T47D (cell line): ENCODE results near the gene OGFRL1.

ENCODE experiments used
- DNase-seq, 2 experiments: peaks; one replicate each; pipeline versions ENCODE4 v3.0.0 to v3.0.0-alpha.2; 2011 to 2012; ENCODE audit warnings: low read depth in 1 of 2, low spot score in 1 of 2
- JUND ChIP-seq: IDR thresholded peaks from 2 replicates; pipeline ENCODE4 v1.6.1; 2012; ENCODE audit warnings: low read depth
- in situ Hi-C: cut with HindIII; loops from 2 replicates; pipeline ENCODE4 v1.10.0; 2016; ENCODE audit warnings: low sequenced_read_pairs, low pct_unique_long_range_greater_than_20kb

OGFRL1 gene

GRCh38 chr6:71324194-71324785 lies 35.7 kb downstream of the OGFRL1 start:
- in situ Hi-C loops: no loop called here
- TF ChIP-seq JUND: no peak
- DNase-seq: no peak

- in situ Hi-C loops: no loop called here
- no peak for TF ChIP-seq JUND
Observed at GRCh38 chr6:71326611-71327010, 38.0 kb downstream of the OGFRL1 start.

GRCh38 chr6:71330501-71330900 lies 41.9 kb downstream of the OGFRL1 start:
- DNase-seq: no peak
- in situ Hi-C loops: no loop called here
- no peak for TF ChIP-seq JUND

More at GRCh38 chr6:71326611-71327010, 38.0 kb downstream of the OGFRL1 start:
- no peak for DNase-seq

GRCh38 chr6:71332012-71332411 lies 43.4 kb downstream of the OGFRL1 start:
- DNase-seq: no peak
- in situ Hi-C loops: no loop called here
- TF ChIP-seq JUND: no peak

GRCh38 chr6:71333050-71333449 lies 44.4 kb downstream of the OGFRL1 start:
- in situ Hi-C loops: no loop called here
- DNase-seq: no peak
- TF ChIP-seq JUND: no peak

- TF ChIP-seq JUND: no peak
Observed at GRCh38 chr6:71333697-71334096, 45.1 kb downstream of the OGFRL1 start.

GRCh38 chr6:71334768-71335167 lies 46.2 kb downstream of the OGFRL1 start:
- TF ChIP-seq JUND: no peak
- in situ Hi-C loops: no loop called here
- no peak for DNase-seq

More at GRCh38 chr6:71333697-71334096, 45.1 kb downstream of the OGFRL1 start:
- in situ Hi-C loops: no loop called here
- DNase-seq: no peak

- no peak for TF ChIP-seq JUND
- DNase-seq: no peak
- in situ Hi-C loops: no loop called here
Observed at GRCh38 chr6:71335544-71335943, 46.9 kb downstream of the OGFRL1 start.

GRCh38 chr6:71336901-71337300 lies 48.3 kb downstream of the OGFRL1 start:
- TF ChIP-seq JUND: no peak
- DNase-seq: no peak
- in situ Hi-C loops: no loop called here

- in situ Hi-C loops: no loop called here
- TF ChIP-seq JUND: no peak
- no peak for DNase-seq
Observed at GRCh38 chr6:71338540-71339316, 50.1 kb downstream of the OGFRL1 start.

- DNase-seq: no peak
- TF ChIP-seq JUND: no peak
- in situ Hi-C loops: no loop called here
Observed at GRCh38 chr6:71342772-71343171, 54.2 kb downstream of the OGFRL1 start.

- DNase-seq: no peak
- in situ Hi-C loops: no loop called here
- TF ChIP-seq JUND: no peak
Observed at GRCh38 chr6:71345476-71346333, 57.1 kb downstream of the OGFRL1 start.

- in situ Hi-C loops: no loop called here
- no peak for TF ChIP-seq JUND
- no peak for DNase-seq
Observed at GRCh38 chr6:71346334-71346694, 57.7 kb downstream of the OGFRL1 start.
